Activated CD8-positive, alpha-beta memory T cell treated with anti-CD3 and anti-CD28 coated beads for 4 hours (primary cell): ENCODE measurements around the gene GABRR2.

ENCODE experiments used
- DNase-seq, 2 donors: peaks; one replicate each; pipeline ENCODE4 v3.0.0-alpha.2; 2020; ENCODE audit warnings: low read depth in 2 of 2

The GABRR2 gene

DNA sequence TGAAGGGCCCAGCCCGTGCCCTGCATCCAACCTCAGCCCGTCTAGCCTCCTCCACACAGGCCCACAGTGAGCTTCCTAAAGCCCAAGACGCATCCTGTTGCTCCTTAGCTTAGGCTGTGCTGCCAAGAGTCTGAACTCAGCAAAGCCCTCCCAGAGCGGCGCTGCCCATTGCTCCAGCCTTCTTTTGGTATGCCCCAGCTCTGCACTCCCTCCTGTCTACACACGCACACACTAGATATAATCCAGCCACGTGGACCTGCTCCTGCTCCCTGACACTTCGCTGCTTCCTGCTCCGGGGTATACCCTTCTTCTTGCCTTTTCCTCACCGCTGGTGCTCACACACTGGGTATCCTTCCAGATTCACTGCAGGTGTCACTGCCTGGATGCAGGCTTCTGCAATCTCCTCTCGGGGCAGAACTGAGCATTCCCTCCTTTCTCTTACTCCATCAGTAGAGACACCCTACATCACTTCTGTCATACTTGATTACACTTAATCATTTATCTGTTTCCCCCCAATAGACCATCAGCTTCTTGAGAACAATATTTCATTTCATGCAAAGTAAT lies 23.8 kb downstream of the GABRR2 start:
- no peak for DNase-seq

DNA sequence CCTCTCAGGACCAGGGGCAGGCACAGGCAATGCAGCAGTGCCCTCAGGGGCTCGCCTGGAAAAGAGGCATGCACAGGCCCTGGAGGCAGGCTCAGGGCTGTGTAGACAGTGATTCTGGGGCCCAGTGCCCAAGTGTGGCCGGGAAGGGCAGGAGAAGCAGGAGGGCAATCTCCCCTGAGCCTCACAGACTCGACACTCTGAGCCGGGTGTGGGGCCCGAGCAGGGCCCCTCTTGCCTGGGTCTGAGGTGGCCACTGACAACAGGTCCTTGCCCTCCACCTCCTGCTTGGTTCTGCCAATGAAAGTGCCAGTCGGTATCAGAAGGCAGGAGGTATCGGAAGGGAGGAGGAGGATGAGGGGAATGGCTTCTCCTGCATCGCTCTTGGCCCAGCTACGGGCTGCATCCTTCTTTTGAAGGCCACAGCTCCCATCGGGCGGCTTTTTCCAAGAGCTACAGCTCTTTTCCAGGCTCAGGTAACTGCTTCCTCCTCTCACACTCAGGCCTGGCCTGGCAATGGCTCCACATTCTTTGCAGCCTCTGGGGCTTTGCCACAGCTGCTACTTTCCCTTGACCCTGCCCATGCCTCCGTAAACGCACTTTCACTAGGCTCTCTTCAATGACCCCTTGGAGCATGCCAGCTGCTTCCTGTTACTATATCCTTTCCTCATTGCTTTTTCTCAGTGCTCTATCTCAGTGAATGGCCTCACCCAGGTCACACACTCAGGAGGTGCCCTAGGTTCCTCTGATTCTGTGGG lies 24.5 kb downstream of the GABRR2 start:
- DNase-seq, result no peak

DNA sequence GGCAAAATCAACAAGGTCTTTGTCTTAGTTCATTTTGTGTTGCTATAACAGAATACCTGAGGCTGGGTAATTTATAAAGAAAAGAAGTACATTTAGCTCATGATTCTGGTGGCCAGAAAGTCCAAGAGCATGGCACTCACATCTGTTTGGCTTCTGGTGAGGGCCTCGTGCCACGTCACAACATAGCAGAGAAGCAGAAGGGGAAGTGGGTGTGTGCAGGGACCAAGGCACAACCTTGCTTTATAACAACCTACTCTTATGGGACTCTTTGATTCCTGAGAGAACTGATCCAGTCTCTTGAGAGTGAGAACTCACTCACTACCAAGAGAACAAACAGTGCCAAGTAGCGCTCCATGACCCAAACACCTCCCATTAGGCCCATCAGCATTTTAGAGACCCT lies 25.4 kb downstream of the GABRR2 start:
- DNase-seq, result no peak

DNA sequence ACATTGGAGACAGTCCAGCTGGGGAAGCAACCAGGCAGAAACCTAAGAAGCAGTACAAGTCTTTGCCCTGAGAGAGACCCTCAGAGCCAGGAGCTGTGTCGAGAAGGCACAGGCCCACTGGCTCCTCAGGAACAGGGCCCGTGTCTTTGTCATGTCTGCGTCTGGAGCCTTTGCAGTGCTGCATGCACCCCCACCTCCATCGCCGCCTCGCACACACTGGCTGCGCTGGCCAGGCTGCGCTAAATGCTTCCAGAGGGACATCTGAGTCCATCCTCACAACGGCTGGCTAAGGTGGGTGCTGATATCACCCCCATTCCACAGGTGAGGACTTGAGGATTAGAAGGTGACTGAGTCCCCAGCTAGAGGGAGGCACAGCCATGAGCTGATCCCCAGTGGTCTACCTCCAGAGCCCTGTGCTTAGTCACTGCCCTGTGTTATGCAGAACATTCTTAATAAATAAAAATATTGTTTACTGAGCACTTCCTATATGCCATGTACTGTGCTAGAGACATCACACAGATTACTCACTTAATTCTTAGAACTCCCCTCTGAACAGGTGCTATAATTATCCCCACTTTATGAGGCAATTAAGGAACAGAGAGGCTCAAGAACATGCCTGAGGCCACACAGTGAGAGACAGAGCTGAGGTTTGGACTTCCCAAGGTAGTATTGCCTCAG lies 27.6 kb downstream of the GABRR2 start:
- no peak for DNase-seq

DNA sequence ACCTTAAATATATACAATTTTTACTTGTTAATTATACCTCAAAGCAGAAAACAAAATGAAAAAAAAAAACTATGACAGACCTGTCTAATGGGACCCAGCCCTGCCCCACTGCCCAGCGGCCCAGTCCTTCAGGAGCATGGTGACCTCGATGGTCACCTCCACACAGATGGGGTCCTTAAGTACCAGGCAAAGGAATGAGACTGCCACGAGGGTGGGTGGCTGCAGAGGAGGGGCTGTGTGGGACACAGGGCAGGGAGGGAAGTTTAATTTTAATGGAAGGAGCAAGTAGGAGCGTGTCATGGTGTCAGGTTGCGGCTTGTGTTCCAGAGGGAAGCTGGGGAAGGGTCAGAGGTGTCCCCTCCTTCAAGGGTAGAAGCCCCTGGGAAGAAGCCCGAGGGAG lies 28.6 kb downstream of the GABRR2 start:
- DNase-seq, result no peak

DNA sequence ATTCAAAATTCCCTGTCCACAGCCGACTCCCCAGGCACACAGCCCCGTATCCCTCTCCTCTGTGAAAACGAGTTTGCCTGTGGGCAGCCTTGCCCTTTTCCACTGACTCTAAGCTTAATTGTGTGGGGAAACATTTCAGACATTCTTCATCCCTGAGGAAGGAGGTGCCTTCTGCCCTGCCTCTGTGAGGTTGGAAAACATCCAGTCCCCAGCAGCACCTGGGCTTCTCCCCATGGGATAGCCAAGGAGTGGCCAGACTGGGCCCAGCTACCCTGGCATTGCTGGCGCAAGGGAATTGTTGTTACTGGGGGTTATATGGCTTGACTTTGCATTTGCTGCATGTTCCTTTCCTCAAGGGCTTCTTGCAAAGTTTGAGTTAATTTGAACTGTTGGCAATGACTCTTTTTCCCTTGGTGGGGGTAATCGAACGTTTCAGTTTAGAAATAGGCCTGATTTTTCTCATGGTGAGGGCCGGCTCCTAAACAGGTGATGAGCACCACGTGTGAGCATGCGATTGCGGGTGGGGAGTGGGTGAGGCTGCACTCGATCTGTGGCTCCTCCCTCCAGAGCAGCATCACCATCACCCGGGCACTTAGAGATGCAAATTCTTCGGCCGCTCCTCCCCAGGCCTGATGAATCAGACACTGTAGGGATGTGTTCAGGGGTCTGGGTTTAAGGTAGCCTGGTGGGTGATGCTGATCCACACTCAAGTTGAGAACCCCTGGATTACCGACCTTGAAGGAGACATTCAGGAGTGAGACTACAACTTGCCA lies 29.9 kb downstream of the GABRR2 start:
- no peak for DNase-seq

DNA sequence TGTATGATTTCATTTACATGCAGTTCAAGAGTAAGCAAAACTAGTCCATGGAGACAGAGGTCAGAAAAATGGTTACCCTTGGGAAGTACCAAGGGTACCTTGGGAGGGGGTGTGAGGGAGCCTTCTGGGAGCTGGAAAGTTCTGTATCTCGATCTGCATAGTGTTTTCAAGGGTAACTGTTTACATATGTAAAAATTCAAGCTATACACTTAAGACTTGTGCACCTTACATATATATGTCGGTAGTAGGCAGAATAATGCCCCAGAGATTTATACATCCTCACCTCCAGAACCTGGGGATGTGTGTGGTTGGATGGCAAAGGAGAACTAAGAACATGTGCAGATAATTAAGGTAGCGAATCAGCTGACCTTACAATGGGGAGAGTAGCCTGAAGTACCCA lies 31.0 kb downstream of the GABRR2 start:
- DNase-seq, result no peak

DNA sequence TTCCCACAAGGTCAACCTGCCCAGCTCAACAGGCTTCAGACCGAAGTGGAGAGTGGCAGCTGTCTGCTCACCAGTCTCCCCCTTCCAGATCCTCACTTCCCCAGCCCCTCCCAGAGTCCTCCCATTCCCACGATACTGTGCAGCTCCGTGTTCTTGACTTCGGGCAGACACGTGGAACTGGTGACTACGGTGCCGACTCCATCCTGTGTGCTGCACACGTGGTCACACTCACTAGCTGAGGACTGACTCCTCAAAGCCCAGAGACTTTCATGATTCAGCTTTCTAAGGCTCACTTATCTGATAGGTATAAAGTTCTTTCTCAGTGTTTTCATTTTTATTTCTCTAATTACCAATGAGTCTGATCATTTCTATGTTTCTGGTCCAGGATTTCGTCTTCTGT lies 32.4 kb downstream of the GABRR2 start:
- no peak for DNase-seq

DNA sequence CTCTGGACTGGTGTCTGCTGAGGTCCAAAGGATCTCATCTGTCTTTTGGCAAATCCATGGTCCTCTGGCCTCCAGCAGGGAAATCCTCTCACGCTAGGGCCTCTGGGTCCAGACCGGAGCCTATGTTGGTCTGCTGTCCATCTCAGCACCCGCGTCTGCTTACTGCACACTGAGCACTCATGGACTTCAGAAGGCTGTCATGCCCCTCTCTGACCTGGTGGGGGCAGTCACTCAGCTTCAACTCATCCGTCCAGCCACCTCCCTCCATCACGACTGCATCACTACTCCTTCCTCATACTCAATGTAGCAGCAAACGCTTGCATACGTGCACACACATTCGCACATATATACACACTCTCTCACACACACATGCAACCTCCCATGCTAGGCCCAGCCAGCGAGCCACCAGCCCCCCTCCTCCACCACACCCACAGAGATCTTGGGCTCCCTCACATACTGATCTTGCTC lies 33.3 kb downstream of the GABRR2 start:
- DNase-seq, result no peak

DNA sequence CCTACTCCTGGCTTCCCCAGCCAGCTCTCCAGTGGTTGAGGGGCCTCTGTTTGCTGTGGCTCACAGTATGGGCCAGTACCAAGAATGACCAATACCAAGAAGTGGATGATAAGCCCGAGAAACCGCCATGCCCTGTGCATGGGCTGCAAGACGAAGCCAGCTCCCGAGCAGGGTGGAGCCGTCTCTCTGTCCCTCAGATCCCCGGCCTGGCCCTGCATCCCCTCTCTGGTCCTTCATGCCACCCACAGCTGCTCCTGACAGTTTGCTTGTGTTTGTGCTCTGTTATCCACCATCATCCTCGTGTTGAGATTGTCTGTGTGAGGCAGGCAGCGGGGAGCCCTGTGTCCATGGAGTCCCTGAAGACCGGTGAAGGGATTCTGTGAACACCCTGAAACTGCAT lies 36.1 kb downstream of the GABRR2 start:
- DNase-seq, result no peak

DNA sequence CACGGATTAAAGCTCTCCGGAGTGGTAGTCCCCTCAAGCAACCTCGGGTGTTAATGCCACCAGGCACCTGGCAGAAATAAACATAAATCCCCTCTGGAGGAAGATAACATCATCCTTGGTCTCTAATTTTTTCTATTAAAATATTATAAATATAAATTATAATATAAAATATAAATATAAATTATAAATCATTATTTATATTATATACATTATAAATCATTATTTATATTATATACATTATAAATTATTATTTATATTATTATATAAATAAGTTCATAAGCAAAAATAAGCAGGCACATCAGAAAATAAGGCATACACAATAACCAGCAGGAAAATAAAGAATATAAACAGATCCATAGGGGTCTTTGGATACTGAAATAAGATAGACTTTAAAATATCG lies 39.2 kb downstream of the GABRR2 start:
- no peak for DNase-seq

DNA sequence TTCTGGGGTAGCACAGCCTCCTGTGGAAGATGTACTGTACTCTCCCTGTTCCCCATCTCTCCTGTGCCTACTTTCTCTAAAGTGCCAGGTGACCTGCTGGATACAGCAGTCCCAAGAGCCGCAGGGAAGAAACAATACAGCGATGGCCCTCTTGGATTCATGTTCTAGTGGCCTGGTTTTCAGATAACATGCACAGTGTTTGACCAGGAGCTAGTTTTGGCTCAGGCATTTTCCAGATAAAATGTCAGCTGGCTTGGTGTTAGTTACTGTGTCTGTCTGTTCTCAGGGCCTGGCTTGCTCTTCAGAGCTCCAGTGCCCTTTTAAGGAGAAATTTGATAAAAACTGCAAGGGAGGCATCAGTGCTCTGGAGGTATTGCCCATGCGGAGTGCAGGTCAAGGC lies 41.3 kb downstream of the GABRR2 start:
- DNase-seq, result no peak

DNA sequence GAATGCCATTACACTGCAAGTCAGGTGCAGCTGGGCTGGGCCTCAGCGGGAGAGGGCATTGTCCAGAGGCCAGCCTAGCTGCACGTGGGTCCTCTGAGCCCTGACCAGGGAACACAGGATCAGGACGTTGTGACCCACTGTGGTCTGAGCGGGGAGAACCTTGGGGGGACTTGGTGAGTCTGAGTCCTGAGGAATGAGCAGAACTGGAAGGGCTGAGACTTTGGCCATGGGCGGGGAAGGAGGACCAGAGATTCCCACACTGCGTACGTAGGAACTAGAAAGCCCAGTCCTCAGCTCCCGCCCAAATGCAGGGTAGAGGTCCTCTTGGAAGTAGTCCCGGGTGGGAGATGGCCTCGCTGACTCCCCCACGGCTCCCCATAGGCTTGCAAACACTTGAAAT lies 42.5 kb downstream of the GABRR2 start:
- no peak for DNase-seq

DNA sequence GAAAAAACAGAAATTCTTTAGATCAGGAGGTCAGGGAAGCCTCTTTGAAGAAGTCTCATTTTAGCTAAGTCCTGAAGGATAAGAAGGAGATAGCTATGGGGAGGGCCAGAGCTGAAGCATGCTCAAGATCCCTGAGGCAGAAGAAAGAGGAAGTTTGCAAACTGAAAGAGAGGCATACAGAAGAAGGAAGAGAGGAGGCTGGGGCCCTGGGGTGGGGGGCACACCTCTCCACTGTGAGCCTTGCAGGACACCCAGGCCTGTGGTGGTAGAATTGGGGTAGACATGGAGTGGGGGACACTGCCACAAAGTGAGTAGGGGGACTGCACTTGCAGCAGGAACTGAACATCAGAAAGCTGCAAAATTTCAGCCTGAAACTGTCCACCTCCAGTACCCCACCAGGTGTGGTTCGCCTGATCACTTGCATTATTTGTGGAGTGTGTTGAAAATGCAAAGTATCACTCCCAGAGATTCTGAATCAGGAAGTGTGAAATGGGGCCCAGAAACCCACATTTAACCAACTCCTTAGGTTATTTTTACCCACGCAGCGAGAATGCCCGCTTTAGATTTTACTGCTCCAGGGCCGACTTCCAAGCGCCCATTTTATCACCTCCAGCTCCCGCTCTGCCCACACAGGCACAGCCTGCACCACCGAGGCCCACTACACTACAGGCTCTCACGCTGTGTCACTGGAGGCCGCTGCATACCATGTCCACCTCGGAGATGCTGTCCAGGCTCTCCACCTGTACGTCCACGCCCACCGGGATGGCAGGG lies 44.0 kb downstream of the GABRR2 start:
- no peak for DNase-seq

DNA sequence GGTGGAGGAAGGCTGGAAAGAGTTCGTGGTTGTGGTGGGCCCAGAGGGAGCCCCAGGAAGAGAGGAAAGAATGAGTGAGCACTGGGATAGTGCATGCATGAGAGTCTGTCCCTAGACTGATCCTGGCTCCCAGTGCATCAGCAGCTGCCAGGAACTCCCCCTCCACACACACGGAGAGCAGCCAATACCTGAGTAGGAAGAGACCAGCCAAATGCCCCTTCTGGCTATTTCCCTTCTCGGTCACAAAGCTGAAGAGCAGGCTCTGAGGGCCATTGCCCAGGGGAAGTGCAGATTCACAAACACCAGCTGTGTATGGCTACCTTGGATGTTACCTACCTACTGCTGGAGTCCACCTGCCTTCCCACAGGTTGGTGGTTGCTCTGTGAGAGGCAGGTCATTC lies 45.1 kb downstream of the GABRR2 start:
- no peak for DNase-seq

DNA sequence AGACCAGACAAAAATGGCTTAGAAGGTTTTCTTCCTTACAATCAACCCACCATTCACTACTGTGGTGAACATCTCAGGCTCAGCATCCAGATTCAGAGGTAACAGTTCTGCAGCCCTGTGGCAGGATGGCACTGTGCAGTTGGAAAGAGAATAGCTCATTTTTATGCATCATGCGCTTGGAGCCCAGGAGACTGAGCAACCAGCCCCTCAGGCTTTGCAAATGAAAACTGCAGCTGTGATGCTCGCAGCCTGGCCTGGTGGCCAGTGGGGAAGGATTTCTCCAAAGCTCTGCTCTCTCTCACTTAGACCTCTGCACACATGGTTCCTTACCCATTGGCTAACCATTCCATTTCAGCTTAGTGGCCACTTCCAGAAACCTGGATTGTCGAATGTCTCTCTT lies 45.8 kb downstream of the GABRR2 start:
- no peak for DNase-seq

DNA sequence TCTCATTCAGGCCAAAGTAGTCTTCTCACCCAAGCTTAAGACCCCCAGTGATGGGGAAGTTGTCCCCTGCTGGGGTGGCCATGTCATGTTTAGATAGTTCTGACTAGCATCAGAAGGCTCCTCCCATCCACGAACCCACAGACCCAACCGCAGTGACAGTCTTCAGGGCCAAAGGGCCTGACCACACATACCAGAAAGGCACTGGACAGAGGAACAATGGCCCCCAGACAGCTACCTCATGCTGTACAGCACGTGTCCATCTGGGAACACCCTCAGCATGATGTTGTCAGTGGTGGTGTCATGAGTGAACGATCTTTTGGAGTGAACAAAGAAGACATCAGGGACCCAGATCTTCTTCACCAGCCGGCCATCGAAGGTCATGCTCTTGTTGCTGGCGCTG lies 46.3 kb downstream of the GABRR2 start:
- no peak for DNase-seq

DNA sequence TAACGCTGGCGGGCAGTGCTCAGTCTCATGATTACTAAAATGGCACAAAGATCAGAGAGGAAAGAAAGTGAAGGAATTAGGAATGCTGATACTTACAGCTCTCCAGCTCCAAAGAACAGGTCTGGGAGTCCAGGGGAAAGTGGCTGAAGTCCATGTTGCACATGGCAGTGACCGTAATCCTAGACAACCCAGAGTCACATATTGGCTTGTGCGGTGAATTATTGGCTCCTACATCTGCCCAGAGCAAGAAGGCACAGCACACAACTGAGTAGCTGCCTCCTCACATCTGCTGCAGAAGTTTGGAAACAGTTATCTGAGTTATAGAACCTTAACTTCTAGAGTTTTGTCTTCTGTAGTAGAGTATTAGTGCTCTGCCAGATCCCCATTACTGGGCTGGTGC lies 47.2 kb downstream of the GABRR2 start:
- no peak for DNase-seq

DNA sequence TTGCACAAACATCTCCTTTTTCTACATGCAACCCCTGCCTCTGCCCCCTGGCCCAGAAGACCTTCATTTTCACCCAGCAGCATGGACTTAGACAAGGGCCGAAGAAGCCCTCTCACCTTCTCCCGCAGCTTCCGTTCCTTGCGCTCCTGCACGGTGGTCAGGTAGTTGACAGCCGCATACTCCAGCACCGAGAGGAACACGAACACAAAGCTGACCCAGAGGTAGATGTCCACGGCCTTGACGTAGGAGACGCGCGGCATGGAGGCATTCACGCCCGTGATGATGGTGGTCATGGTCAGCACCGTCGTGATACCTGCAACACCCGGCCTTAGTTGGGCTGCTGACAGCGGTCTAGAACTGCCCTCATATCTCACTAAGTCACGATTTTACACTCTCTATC lies 50.8 kb downstream of the GABRR2 start:
- DNase-seq, result no peak

DNA sequence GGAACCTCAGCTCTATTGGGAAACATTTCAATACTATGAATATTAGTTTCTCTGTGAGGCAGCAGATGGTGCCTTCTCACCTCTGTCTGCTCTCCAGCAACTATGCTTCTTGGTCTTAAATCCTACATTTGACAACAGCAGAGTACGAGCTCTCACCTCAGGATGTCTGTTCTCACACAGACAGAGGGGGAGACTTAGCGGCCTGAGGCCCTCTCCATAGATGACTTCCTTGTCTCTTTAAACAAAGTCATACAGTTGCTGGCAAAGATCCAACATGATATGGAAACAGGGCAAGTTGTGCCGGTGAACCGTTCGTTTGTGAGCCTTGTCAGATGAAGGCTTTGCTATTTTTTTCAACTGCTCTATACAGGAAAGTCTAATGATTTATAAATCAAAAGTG lies 54.3 kb downstream of the GABRR2 start:
- DNase-seq, result no peak

DNA sequence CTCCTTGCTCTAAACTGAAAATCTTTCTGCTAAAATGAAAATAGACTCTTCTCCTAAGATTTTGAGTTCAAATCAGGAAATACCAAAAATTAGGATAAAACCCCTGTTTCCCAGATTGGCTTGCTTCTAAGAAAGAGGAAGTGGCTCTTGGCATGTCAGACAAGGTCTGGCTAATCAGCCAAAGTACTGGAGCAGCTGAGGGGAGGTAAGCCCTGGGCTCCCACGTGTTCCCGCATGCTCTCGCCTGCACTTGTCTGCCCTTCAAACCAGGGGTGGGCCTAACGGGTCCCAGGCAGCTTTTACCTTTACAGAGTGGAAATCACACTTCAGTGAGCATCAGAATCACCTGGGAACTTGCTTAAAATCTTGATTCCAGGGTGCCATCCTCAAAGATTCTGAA lies 54.8 kb downstream of the GABRR2 start:
- DNase-seq, result no peak

DNA sequence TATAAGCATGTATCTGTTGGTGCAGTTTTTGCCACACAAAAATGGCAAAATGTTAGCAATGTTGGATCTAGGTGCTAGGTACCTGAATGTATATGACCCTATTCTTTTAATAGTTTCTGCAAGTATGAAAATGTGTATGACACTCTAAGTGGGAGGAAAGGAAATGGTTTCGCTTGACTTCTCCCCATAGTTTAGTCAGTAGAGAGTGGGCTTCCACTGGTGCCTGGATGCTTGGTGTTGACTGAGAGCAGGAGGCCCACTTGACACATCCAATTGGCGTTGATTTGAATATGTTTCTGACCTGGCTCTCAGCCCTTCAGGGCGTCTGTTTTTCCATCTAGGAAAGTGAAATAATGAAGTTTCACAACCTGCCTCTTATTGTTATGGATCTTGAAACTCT lies 56.2 kb downstream of the GABRR2 start:
- no peak for DNase-seq
